HG03135 (cell line): Measurements from ENCODE around the gene TTLL13.

Experiments
- ATAC-seq: cut with Tn5 transposase; IDR thresholded peaks from one replicate; pipeline ENCODE4 v1.9.1; 2021; ENCODE audit warnings: mild to moderate bottlenecking, moderate library complexity; ENCODE audit not compliant: unreplicated experiment

TTLL13 gene

DNA sequence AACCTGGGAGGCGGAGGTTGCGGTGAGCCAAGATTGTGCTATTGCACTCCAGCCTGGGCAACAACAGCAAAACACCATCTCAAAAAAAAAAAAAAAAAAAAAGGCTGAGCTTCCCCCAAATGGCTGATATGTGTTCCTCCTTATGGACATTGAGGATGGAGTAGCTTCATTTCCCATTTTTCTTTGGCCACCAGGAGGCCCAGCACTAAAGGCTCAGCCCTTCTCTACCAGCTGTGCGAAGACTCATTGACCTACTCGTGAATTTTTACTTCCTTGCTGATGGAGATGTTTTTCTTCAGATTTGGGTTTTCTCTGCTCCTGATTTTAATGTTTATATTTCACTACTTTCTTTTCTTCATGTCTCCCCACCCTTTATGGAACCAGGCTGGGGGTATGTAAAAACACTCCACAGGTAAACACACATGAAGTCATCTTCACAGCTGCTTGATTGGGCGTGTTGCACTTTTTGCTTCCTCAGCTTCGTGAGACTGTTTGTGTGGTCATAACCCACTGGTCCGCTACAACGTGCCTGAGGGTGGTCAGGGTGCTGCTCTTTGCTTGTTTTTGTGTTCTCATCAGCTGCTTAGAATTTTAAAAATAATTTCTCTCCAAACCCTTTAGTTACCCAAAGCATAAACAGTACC, 34.7 kb upstream of the TTLL13 start:
- ATAC-seq: no peak

DNA sequence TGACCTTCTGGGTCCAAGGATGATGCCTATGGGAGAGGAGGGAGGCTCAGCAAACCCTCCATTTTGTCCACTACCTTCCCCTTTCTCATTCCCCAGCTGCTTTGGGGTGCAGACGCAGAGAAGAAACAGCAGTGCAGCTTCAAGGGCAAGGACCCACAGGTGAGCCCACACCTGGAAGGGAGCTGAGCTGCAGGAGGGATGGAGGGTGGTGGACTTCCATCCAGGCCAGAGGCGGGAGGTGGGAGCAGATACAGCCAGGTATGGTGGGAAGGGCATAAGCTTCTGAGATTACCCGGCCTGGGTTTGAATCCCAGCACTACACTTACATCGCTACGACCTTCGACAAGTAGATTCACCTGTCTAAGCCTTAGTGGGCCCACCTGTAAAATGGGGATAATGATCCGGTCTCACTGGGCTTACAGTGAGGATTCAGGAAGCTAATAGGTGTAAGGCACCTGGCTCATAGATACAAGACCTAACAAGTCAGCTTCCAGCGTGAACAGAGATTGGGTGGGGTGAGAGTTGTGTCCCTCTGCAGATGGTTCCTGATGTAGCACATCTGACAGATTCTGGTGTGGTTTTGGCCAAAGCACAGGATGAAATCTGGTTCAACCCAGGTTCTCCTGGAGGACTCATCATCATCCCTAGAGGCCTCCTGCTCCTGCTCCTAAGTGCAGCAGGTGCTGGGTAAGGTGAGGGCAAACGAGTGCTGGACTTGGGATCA, 31.5 kb upstream of the TTLL13 start:
- no peak for ATAC-seq

DNA sequence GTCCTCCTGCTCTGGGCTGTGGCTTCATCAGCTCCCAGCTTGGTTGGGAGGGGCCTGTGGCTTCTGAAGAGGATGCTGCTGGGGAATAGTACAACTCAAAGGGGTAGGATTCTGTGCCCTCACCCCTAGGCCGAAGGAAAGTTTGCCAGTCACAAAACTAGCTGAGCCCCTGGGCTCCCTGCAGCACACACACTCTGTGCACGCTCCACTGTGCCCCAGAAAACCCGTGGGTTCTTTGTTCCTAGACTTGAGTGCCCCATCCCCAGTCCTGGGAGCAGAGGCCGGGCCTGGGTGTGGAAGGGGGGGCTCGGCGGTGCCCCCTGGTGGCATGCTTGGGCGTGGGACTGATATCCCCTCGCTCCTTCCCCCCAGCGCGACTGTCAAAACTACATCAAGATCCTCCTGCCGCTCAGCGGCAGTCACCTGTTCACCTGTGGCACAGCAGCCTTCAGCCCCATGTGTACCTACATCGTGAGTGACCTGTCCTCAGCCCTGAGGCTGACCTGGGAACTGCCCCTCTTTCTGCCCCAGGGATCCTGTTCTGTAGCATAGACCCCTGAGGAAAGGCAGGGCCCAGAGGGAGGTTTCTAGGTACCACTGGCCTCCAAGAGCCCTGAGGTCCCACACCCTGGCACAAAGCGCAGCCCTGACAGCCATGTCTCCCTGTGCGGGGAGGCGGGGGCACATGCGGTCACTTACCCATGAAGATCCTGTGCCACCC, 29.8 kb upstream of the TTLL13 start:
- no peak for ATAC-seq

DNA sequence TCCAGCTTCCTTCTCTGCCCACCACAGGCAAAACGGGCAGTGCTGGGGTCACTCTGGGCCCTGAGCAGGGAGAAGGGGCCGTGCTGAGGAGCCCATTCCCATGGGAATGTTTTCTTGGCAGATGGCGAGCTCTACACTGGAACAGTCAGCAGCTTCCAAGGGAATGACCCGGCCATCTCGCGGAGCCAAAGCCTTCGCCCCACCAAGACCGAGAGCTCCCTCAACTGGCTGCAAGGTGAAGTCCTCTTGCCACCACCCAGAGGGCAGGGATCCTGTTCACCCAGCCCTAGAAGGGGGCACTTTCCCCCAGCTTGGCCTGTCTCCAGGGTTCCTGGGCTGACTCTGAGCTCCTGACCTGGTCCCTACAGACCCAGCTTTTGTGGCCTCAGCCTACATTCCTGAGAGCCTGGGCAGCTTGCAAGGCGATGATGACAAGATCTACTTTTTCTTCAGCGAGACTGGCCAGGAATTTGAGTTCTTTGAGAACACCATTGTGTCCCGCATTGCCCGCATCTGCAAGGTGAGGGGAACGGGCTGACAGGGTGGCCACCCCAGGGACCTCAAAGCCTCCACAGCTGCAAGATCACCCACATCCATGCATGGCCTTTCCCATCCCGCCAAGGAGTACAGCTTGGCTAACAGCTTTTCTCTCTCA, 28.0 kb upstream of the TTLL13 start:
- ATAC-seq: no peak

DNA sequence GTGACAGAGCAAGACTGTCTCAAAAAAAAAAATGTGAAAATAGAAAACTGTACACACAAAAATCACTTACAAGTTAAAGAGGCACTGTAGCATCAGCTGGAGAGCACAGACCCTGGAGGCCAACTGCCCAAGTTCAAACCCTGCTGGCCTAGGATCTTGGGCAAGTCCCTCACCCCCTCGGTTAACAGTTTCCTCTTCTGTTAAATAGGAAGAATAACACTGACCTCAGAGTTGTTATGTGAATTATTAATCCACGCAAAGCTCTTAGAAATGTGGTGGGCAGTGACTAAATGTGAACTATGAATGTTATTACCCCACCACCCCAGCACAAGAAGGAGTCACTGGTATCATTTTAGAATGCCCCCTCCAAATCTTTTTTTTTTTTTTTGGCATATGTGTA, 26.8 kb upstream of the TTLL13 start:
- no peak for ATAC-seq

DNA sequence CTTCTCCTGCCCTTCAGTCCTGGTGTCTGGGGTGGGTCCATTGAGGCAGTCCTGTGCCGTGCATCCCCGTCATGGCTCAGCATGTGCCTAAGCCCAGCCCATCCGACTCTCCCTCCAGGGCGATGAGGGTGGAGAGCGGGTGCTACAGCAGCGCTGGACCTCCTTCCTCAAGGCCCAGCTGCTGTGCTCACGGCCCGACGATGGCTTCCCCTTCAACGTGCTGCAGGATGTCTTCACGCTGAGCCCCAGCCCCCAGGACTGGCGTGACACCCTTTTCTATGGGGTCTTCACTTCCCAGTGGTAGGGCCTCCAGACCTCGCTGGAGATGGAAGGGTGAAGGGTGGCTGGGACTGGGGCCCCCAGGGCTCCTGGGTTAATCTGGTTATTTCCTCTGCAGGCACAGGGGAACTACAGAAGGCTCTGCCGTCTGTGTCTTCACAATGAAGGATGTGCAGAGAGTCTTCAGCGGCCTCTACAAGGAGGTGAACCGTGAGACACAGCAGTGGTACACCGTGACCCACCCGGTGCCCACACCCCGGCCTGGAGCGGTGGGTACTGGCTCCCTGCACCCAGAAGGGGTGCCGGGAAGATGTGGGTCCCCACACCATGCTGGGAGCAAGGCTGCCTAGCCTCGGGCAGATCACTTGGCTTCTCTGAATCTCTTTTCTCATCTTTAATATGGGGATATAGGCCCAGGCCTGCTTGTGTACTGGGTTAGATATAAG, 25.8 kb upstream of the TTLL13 start:
- no peak for ATAC-seq

DNA sequence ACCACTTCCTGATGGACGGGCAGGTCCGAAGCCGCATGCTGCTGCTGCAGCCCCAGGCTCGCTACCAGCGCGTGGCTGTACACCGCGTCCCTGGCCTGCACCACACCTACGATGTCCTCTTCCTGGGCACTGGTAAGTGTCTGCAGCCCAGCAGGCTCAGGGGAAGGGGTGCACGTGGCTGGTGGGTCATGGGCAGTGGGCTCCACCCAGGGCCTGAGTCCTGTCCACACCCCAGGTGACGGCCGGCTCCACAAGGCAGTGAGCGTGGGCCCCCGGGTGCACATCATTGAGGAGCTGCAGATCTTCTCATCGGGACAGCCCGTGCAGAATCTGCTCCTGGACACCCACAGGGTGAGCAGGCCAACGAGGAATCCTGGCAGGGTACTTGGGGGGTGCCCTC, 24.3 kb upstream of the TTLL13 start:
- no peak for ATAC-seq

DNA sequence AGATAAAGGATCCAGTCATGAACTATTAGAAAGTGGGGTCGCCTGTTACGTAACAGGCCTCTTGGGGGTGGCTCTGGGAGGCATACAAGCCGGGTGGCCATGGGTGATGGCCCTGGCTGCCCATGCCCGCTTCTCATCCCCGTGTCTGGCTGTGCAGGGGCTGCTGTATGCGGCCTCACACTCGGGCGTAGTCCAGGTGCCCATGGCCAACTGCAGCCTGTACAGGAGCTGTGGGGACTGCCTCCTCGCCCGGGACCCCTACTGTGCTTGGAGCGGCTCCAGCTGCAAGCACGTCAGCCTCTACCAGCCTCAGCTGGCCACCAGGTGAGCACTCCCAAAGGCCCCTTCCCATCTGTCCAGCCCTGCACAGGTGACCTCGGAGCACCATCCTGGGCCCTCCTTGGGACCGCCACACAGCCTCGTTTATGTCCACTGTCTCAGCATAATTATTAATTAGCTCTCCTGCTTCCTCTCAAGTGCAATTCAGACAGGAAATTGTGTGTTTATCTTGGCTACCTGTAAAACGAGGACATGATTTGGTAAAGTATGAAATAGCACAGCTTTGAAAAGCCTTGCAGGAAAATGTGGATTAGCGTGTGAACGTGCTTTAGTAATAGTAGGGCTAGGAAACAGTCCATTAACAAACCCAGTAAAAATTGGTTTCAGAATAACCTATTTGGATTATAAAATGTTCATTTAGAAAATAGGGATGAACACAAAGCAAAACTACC, 23.7 kb upstream of the TTLL13 start:
- no peak for ATAC-seq

DNA sequence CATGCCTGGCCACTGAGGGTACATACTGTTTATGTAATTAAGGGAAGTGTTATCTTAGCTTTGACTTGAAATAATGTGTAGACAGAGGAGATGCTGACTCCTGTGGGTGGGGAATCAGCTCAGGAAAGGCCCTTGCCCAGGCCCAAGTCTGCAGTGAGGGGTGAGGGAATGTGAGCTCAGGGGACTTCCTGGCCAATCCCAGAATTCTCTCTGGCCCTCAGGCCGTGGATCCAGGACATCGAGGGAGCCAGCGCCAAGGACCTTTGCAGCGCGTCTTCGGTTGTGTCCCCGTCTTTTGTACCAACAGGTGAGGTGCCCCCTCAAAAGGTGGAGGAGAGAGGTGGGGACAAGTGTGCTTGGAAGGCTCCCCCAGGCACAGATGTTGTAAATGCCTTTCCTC, 22.0 kb upstream of the TTLL13 start:
- no peak for ATAC-seq

DNA sequence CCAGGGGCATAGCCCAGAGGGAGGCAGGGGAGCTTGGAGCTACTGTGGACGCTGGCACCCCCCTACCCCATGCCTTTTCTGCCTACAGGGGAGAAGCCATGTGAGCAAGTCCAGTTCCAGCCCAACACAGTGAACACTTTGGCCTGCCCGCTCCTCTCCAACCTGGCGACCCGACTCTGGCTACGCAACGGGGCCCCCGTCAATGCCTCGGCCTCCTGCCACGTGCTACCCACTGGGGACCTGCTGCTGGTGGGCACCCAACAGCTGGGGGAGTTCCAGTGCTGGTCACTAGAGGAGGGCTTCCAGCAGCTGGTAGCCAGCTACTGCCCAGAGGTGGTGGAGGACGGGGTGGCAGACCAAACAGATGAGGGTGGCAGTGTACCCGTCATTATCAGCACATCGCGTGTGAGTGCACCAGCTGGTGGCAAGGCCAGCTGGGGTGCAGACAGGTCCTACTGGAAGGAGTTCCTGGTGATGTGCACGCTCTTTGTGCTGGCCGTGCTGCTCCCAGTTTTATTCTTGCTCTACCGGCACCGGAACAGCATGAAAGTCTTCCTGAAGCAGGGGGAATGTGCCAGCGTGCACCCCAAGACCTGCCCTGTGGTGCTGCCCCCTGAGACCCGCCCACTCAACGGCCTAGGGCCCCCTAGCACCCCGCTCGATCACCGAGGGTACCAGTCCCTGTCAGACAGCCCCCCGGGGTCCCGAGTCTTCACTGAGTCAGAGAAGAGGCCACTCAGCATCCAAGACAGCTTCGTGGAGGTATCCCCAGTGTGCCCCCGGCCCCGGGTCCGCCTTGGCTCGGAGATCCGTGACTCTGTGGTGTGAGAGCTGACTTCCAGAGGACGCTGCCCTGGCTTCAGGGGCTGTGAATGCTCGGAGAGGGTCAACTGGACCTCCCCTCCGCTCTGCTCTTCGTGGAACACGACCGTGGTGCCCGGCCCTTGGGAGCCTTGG, 21.3 kb upstream of the TTLL13 start:
- ATAC-seq: no peak

DNA sequence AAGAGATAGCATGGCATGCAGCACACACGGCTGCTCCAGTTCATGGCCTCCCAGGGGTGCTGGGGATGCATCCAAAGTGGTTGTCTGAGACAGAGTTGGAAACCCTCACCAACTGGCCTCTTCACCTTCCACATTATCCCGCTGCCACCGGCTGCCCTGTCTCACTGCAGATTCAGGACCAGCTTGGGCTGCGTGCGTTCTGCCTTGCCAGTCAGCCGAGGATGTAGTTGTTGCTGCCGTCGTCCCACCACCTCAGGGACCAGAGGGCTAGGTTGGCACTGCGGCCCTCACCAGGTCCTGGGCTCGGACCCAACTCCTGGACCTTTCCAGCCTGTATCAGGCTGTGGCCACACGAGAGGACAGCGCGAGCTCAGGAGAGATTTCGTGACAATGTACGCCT, 20.4 kb upstream of the TTLL13 start:
- ATAC-seq: no peak

DNA sequence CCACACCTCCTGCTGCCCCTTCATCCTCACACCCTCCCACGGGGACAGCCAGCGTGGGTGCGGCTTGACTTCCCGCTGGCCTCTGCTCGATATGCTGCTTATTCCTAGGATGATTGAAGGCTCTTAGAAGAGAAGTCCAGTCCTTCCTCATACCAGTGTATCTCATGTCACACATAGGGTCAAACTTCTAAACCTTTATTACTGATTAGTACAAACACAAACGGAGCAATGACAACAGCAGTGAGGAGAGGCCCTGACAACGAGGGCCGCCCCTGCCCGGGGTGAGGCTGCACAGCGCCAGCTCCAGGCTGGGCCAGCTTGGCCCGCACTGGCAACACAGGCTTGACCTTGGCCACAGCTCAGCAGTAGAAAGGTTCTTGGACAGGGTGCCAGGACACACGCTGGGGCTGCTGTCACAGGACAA, 19.3 kb upstream of the TTLL13 start:
- ATAC-seq: no peak

DNA sequence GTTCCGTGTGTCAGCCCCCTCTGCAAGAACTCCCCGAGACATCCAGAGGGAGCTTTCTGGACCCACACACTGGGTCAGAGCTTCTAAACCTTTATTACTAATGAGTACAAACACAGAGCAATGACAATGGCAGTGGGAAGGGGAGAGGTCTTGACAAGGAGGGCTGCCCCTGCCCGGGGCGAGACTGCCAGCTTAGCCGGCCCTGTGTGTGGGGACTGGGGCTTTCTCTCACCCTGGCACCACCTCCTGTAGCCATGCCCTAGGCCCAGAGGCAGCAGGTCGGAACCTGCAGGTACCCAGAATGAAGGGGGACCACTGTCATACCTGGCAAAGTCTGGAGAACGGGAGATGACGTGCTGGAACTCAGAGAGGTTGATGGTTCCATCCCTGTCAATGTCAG, 18.7 kb upstream of the TTLL13 start:
- no peak for ATAC-seq

DNA sequence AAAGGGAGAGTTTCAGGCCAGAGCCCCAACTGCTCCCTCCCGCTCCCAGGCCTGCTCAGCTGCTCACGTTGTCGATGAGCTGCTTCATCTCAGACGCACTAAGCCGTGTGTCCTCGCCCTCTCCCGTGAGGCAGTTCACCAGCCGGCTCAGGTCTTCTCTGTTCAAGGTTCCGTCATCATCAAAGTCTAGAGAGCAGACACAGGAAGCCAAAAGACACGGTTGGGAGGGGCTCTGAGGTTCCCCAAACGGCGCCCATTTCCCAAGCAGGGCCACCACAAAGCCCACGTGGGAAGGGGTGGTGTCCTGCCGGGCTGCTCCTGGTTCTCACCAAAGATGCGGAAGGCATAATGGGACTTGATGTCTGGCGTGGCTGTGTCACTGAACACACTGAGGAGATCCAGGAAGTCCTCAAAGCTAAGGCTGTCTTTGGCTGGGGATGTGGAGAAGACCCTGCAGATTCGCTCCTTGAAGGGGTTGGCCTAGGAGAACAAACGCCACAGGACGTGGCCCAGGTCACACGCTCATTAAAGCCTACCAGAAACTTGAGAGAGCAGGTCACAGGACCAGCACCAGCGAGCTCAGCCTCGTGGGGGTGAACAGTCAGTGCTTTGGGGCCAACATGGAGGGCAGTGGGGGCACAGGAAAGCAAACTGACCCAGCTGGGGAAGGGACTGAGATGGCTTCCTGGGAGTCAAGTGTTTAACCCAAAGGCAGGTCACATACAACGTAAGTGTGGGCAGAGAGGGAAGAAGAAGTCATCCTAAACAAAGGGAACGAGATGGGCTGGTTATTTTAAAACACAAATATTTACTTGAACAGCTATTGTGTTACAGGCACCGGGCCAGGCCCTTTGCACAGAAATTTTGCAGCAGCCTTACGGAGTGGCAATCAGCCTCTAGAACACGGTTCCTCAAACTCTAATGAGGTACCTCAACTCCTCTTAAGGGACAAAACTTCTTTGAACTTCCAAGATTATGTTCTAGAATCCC, 18.0 kb upstream of the TTLL13 start:
- ATAC-seq: no peak

DNA sequence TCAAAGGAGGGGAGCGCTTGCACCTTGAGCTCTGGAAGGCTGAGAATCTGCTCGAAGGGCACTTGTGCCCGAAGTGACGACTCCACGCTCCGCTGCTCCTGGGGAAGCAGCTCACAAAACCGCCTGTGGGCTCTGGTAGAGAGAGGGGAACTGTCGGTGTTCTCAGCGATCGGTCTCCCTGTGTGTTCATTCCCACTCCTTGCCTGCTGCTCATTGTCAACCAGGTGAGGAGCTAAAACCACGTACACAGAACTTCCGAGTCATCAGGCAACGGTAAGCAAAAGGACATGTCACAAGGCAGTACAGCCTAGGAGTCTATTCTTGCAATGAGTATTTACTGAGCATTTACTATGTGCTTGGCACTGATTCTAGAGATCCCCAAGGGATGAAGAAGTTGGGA, 17.2 kb upstream of the TTLL13 start:
- no peak for ATAC-seq

DNA sequence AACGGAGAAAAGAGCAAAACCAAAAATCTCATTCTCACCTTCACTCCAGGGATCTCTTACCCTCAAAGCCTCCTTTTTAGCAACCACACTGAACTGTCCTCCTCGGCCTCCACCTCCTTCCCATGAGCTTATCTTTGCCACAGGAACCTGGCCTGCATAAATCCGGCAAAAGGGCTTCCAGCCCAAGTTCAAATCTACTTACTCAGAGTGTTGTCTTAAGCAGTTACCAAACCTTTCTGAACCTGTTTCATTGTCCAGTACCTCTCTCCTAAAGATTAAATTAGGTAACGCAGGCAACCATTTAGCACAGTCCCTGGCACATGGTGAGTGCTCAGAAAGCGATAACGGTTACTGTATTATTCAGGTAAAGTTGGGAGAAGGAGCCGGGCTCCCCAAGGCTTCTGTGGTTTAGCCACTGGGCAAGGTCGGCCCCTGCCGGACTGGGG, 16.4 kb upstream of the TTLL13 start:
- no peak for ATAC-seq

DNA sequence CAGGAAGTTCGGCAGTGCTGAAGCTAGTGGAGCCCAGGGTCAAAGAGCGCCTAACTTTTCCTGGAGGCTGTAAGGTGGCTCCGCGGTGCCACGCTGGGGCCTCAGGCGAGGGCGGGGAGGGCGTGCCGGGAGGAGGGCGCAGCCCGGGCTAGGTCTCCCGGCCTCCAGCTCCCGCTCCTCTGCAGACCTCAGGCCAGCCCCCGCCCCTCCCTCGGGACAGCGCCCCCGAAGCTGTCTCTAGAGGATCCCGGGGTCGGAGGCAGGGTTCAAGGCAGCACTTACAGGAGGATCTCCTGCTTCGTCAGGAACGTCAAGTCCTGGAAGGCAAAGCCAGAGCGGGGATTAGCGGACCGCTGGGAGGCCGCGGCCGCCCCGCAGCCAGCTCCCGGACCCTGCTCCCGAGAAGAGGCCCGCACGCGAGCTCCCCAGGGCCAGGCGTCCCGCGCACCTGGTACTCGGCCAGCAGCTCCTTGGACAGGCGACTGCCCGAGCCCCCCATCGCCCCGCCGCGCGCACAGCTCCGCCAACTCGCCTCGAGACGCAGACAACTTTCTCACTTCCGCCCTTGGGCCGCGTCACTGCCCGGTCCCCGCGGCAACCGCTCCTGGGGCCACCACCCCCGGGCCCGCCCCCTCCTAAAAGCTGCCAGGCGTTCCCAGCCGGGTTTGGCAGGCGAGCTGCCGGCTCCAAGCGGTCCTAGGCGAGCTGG, 15.8 kb upstream of the TTLL13 start, which contains the start of gene CIB1:
Gene CIB1, minus strand, starts transcription at position 555 of the 709 bp plus-strand sequence. Its CDS starts 56 bp downstream, at position 499.
- ATAC-seq: peak; percentile 84
